Measurements from ENCODE around the gene UTP20. TPM values are rescaled to one million over a fixed set of nuclear protein-coding genes. Genes with fewer than 3 reads are reported as not detected.

The UTP20 gene
- total RNA-seq, 1 donor from 2014 or later, result 19.3 TPM

DNA sequence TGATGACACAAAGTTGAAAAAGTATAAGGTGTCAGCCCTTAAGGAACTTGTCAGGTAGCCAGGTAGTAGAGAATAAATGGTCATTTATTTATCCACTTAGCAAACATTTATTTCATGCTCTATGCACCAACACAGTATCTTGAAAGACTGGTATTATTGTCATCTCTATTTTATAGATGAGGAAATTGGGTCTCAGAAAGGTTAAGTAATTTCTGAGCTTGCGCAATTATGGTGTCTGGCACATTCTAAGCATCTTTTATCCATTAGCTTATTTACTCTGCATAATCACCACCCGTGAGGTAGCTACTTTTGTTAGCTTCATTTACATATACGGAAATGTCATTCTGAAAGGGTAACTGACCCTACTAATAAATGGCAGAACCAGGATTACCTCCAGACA lies 2.5 kb upstream of the UTP20 start:
- H3K36me3 Mint-ChIP-seq (ENCODE audit: low read depth, unreplicated experiment), result no peaks in the 10 kb centered on the region
- H3K9ac ChIP-seq (ENCODE audit: low read length), result no peak overlapping the region
- no peaks in the 10 kb centered on the region for H3K9me3 Mint-ChIP-seq (ENCODE audit: unreplicated experiment)
- DNase-seq (ENCODE audit: low read depth) (no peak), FAIRE-seq (no peak)
- H3K4me3 ChIP-seq (ENCODE audit: insufficient read depth, low read depth, low read length), result no peak overlapping the region
- no peaks in the 10 kb centered on the region for H3K4me1 ChIP-seq (ENCODE audit: insufficient read depth, low read length)
- H3K79me2 ChIP-seq (ENCODE audit: insufficient read depth, low read length), result peaks cover 24% of the 10 kb centered on the region
- H3K27ac Mint-ChIP-seq (ENCODE audit: unreplicated experiment), result no peak overlapping the region
- peaks cover 7% of the 10 kb centered on the region for H3K36me3 ChIP-seq (ENCODE audit: insufficient read depth, low read length)
- peaks cover 7% of the 10 kb centered on the region for H3K27me3 ChIP-seq (ENCODE audit: insufficient read depth, low read length)
- no peak for TF ChIP-seq EZH2 (IDR thresholded peaks at IDR 0.05; ENCODE audit: insufficient read depth, low read length)
- TF ChIP-seq, protein P1, sequence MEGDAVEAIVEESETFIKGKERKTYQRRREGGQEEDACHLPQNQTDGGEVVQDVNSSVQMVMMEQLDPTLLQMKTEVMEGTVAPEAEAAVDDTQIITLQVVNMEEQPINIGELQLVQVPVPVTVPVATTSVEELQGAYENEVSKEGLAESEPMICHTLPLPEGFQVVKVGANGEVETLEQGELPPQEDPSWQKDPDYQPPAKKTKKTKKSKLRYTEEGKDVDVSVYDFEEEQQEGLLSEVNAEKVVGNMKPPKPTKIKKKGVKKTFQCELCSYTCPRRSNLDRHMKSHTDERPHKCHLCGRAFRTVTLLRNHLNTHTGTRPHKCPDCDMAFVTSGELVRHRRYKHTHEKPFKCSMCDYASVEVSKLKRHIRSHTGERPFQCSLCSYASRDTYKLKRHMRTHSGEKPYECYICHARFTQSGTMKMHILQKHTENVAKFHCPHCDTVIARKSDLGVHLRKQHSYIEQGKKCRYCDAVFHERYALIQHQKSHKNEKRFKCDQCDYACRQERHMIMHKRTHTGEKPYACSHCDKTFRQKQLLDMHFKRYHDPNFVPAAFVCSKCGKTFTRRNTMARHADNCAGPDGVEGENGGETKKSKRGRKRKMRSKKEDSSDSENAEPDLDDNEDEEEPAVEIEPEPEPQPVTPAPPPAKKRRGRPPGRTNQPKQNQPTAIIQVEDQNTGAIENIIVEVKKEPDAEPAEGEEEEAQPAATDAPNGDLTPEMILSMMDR (IDR thresholded peaks at IDR 0.05; ENCODE audit: insufficient read depth, low read depth, low read length), result no peak
- H3K4me1 Mint-ChIP-seq (ENCODE audit: low read depth, unreplicated experiment), result no peaks in the 10 kb centered on the region
- H3K4me3 Mint-ChIP-seq (ENCODE audit: unreplicated experiment), result no peak overlapping the region
- H3K27ac ChIP-seq (ENCODE audit: low read depth, low read length), result no peak overlapping the region
- no peaks in the 10 kb centered on the region for H4K20me1 ChIP-seq (ENCODE audit: insufficient read depth, low read length)
- no peak overlapping the region for H2AFZ ChIP-seq (ENCODE audit: low read depth, low read length)
- no peaks in the 10 kb centered on the region for H3K9me3 ChIP-seq (ENCODE audit: insufficient read depth, low read depth, low read length)
- H3K4me2 ChIP-seq (ENCODE audit: low read length), result no peak overlapping the region
- no peaks in the 10 kb centered on the region for H3K27me3 Mint-ChIP-seq (ENCODE audit: low read depth, unreplicated experiment)

DNA sequence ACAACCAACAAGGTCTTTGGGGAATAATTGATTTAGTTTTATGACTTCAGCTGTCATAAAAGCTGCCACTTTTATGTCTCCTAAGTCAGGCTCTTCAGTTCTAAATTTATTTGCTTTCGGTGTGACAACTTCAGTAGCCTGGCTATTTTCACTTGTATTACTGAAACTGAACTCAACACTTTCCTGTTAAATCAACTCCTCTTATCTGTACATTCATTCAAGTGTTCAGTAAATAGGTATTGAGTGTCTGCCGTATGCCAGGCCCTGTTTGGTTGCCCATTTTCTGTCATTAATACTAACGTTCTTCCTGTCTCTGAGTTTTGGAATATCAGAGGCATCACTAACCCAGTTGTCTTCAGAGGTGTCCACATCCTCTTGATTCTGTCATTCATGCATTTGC lies 7.5 kb downstream of the UTP20 start:
- H3K9me3 Mint-ChIP-seq (ENCODE audit: unreplicated experiment), result no peaks in the 10 kb centered on the region
- peaks cover 6% of the 10 kb centered on the region for H3K36me3 Mint-ChIP-seq (ENCODE audit: low read depth, unreplicated experiment)
- no peak overlapping the region for H3K4me3 Mint-ChIP-seq (ENCODE audit: unreplicated experiment)
- Histone ChIP-seq H3K36me3 (ENCODE audit: insufficient read depth, low read length) (peaks cover 36% of the 10 kb centered on the region), H3K27ac (ENCODE audit: low read depth, low read length) (no peak overlapping the region), H3K27me3 (ENCODE audit: insufficient read depth, low read length) (no peaks in the 10 kb centered on the region), H2AFZ (ENCODE audit: low read depth, low read length) (no peak overlapping the region), H3K9ac (ENCODE audit: low read length) (no peak overlapping the region), H4K20me1 (ENCODE audit: insufficient read depth, low read length) (no peaks in the 10 kb centered on the region), H3K4me3 (ENCODE audit: insufficient read depth, low read depth, low read length) (no peak overlapping the region), H3K4me2 (ENCODE audit: low read length) (no peak overlapping the region), H3K9me3 (ENCODE audit: insufficient read depth, low read depth, low read length) (no peaks in the 10 kb centered on the region), H3K79me2 (ENCODE audit: insufficient read depth, low read length) (peaks cover 25% of the 10 kb centered on the region), H3K4me1 (ENCODE audit: insufficient read depth, low read length) (no peaks in the 10 kb centered on the region)
- H3K27ac Mint-ChIP-seq (ENCODE audit: unreplicated experiment), result no peak overlapping the region
- FAIRE-seq (no peak), DNase-seq (ENCODE audit: low read depth) (no peak)
- no peaks in the 10 kb centered on the region for H3K27me3 Mint-ChIP-seq (ENCODE audit: low read depth, unreplicated experiment)
- TF ChIP-seq, protein P1 (IDR thresholded peaks at IDR 0.05; ENCODE audit: insufficient read depth, low read depth, low read length), result no peak
- TF ChIP-seq EZH2 (IDR thresholded peaks at IDR 0.05; ENCODE audit: insufficient read depth, low read length), result no peak
- H3K4me1 Mint-ChIP-seq (ENCODE audit: low read depth, unreplicated experiment), result no peaks in the 10 kb centered on the region

DNA sequence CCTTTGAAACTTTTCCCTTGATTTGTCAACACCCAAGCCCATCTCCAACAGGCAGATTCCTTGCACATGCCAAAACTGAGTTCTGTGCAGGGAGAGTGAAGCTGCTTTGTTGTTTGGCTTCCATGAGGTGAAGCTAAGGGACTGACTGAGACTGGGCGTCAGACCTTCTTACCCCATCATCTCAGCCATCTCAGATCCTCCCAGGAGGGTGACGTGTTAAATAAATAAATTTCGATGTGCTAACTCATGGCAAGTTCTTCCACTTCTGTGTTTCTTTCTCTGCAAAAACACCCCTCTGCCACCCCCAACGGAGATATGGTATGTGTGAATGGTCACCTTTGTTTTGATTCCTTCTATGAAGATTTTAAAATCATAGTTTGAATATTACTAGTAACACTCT lies 17.8 kb downstream of the UTP20 start:
- Histone ChIP-seq H3K27ac (ENCODE audit: low read depth, low read length) (peak overlapping the region; percentile 82), H3K4me1 (ENCODE audit: insufficient read depth, low read length) (no peaks in the 10 kb centered on the region), H4K20me1 (ENCODE audit: insufficient read depth, low read length) (no peaks in the 10 kb centered on the region), H3K79me2 (ENCODE audit: insufficient read depth, low read length) (no peaks in the 10 kb centered on the region), H2AFZ (ENCODE audit: low read depth, low read length) (no peak overlapping the region), H3K27me3 (ENCODE audit: insufficient read depth, low read length) (no peaks in the 10 kb centered on the region), H3K9me3 (ENCODE audit: insufficient read depth, low read depth, low read length) (no peaks in the 10 kb centered on the region), H3K36me3 (ENCODE audit: insufficient read depth, low read length) (peaks cover 17% of the 10 kb centered on the region), H3K9ac (ENCODE audit: low read length) (peak overlapping the region; percentile 71), H3K4me2 (ENCODE audit: low read length) (peak overlapping the region; percentile 56), H3K4me3 (ENCODE audit: insufficient read depth, low read depth, low read length) (no peak overlapping the region)
- Mint-ChIP-seq H3K36me3 (ENCODE audit: low read depth, unreplicated experiment) (peaks cover 9% of the 10 kb centered on the region), H3K4me1 (ENCODE audit: low read depth, unreplicated experiment) (peaks cover 4% of the 10 kb centered on the region), H3K27ac (ENCODE audit: unreplicated experiment) (no peak overlapping the region), H3K4me3 (ENCODE audit: unreplicated experiment) (no peak overlapping the region), H3K27me3 (ENCODE audit: low read depth, unreplicated experiment) (no peaks in the 10 kb centered on the region), H3K9me3 (ENCODE audit: unreplicated experiment) (no peaks in the 10 kb centered on the region)
- FAIRE-seq (no peak), DNase-seq (ENCODE audit: low read depth) (peak; percentile 12)
- no peak for TF ChIP-seq EZH2 (IDR thresholded peaks at IDR 0.05; ENCODE audit: insufficient read depth, low read length)
- TF ChIP-seq, protein P1 (IDR thresholded peaks at IDR 0.05; ENCODE audit: insufficient read depth, low read depth, low read length), result no peak
